Keratinocyte (primary cell): ENCODE results near the gene ZNF629. TPM values are rescaled to one million over a fixed set of nuclear protein-coding genes. Genes with fewer than 3 reads are reported as not detected.

Experiments
- DNase-seq: peaks from one replicate; pipeline ENCODE4 v3.0.0-alpha.2; 2011; ENCODE audit warnings: low read depth, missing footprints, low spot score
- FAIRE-seq: peaks from 2 replicates; lab custom pipeline; 2011; peaks lifted over from hg19 to GRCh38; lab: Jason Lieb, UNC
- H2AFZ ChIP-seq: 2 replicates; pipeline ENCODE4 v1.6.0; 2012; ENCODE audit warnings: low read length, control low read depth, inconsistent platforms; ENCODE audit not compliant: control insufficient read depth
- H3K27ac ChIP-seq: 2 replicates; pipeline ENCODE4 v1.5.1; 2011; ENCODE audit warnings: low read length; ENCODE audit not compliant: control insufficient read depth, insufficient read depth
- H3K27me3 ChIP-seq: 3 replicates; pipeline ENCODE4 v1.6.0; 2011; ENCODE audit warnings: low read length; ENCODE audit not compliant: control insufficient read depth, insufficient read depth; ENCODE audit errors: extremely low read depth
- H3K36me3 ChIP-seq, 2 experiments: 2 replicates in 1 of 2; 3 replicates in 1 of 2; pipeline ENCODE4 v1.5.1; 2011; ENCODE audit warnings: low read length in 2 of 2, mild to moderate bottlenecking in 1 of 2; ENCODE audit not compliant: control insufficient read depth in 2 of 2, insufficient read depth in 2 of 2; ENCODE audit errors: extremely low read depth in 1 of 2
- H3K4me1 ChIP-seq: 3 replicates; pipeline ENCODE4 v1.5.1; 2011; ENCODE audit warnings: low read length; ENCODE audit not compliant: control insufficient read depth, insufficient read depth; ENCODE audit errors: extremely low read depth
- H3K4me2 ChIP-seq: 3 replicates; pipeline ENCODE4 v1.6.0; 2011; ENCODE audit warnings: low read depth, low read length; ENCODE audit not compliant: control insufficient read depth, insufficient read depth; ENCODE audit errors: extremely low read depth
- H3K4me3 ChIP-seq, 3 experiments: fragments of 200-600 bp in 1 of 3; sonication (generic) in 1 of 3; 2 replicates in 2 of 3; 3 replicates in 1 of 3; pipeline ENCODE4 v1.5.1; 2011 to 2016; ENCODE audit warnings: low read length in 3 of 3, mild to moderate bottlenecking in 3 of 3, control low read depth in 2 of 3, inconsistent platforms in 1 of 3, low read depth in 1 of 3, mixed read lengths in 1 of 3, mixed run types in 1 of 3, moderate library complexity in 1 of 3; ENCODE audit not compliant: control insufficient read depth in 2 of 3, insufficient read depth in 2 of 3; ENCODE audit errors: extremely low read depth in 1 of 3
- H3K79me2 ChIP-seq: 2 replicates; pipeline ENCODE4 v1.6.0; 2012; ENCODE audit warnings: low read length; ENCODE audit not compliant: control insufficient read depth, insufficient read depth
- H3K9ac ChIP-seq: 3 replicates; pipeline ENCODE4 v1.6.0; 2011; ENCODE audit warnings: low read length; ENCODE audit not compliant: control insufficient read depth, insufficient read depth; ENCODE audit errors: extremely low read depth
- H3K9me1 ChIP-seq: 3 replicates; pipeline ENCODE4 v1.6.0; 2011; ENCODE audit warnings: low read length; ENCODE audit not compliant: control insufficient read depth, insufficient read depth; ENCODE audit errors: extremely low read depth
- H3K9me3 ChIP-seq: 2 replicates; pipeline ENCODE4 v1.5.1; 2012; ENCODE audit warnings: low read depth, low read length; ENCODE audit not compliant: control insufficient read depth
- H4K20me1 ChIP-seq: 3 replicates; pipeline ENCODE4 v1.6.0; 2011; ENCODE audit warnings: low read length; ENCODE audit not compliant: control insufficient read depth, insufficient read depth; ENCODE audit errors: extremely low read depth
- CTCF ChIP-seq, 3 experiments: IDR thresholded peaks in 1 of 3; conservative IDR thresholded peaks in 1 of 3; optimal IDR thresholded peaks in 1 of 3; 2 replicates in 2 of 3; 3 replicates in 1 of 3; pipeline versions ENCODE3 to v1.5.1; 2011; ENCODE audit warnings: low read length in 3 of 3, mild to moderate bottlenecking in 3 of 3, moderate library complexity in 2 of 3, control low read depth in 1 of 3, inconsistent platforms in 1 of 3; ENCODE audit not compliant: insufficient read depth in 2 of 3; ENCODE audit errors: extremely low read depth in 1 of 3
- EZH2 ChIP-seq: IDR thresholded peaks from one replicate; pipeline ENCODE4 v1.6.1; 2012; ENCODE audit warnings: inconsistent platforms, mild to moderate bottlenecking, low read length, moderate library complexity
- dilution Hi-C: fragments of 300-500 bp; cut with MboI; formaldehyde crosslinking; loops from one replicate; pipeline ENCODE4 v1.7.0; 2020; ENCODE audit warnings: low sequenced_read_pairs; ENCODE audit not compliant: extremely low pct_ligation_motif_present
- polyA plus RNA-seq, 5 experiments: library from polyadenylated mRNA; depleted of rRNA in 3 of 5; stranded (reverse) in 3 of 5; stranded (forward) in 1 of 5; unstranded in 1 of 5; fragments of >200 nt; gene quantifications; 1 replicate in 1 of 5; 2 replicates in 3 of 5; 3 replicates in 1 of 5; pipeline versions ENCODE4 v1.2.1 to v1.2.3, GENCODE V29; 2011 to 2012; ENCODE audit warnings: missing spikeins in 2 of 5, low read depth in 1 of 5, low replicate concordance in 1 of 5

Gene ZNF629
- polyA plus RNA-seq, 1 donor (not counting 4 experiments of a cell fraction or from before 2014, with no cell fraction given): 3.6 TPM

- no peaks in the 10 kb centered on the region for H3K27me3 ChIP-seq
- H3K27ac ChIP-seq: no peak overlapping the region
- no peaks in the 10 kb centered on the region for H3K9me3 ChIP-seq
- DNase-seq: no peak
- H3K79me2 ChIP-seq: no peaks in the 10 kb centered on the region
- H4K20me1 ChIP-seq: no peaks in the 10 kb centered on the region
- TF ChIP-seq CTCF (optimal IDR thresholded peaks at IDR 0.05 in 1 of 3, IDR thresholded peaks at IDR 0.05 in 1 of 3, conservative IDR thresholded peaks at IDR 0.05 in 1 of 3; ENCODE audit: extremely low read depth in 1 of 3, insufficient read depth in 2 of 3, low read length in 3 of 3) (no peak), EZH2 (no peak)
- H3K4me3 ChIP-seq: no peak overlapping the region
- dilution Hi-C loops: no loop called here
- H3K4me2 ChIP-seq: no peak overlapping the region
- H3K9me1 ChIP-seq: no peaks in the 10 kb centered on the region
- H2AFZ ChIP-seq: no peak overlapping the region
- no peak overlapping the region for H3K9ac ChIP-seq
- no peaks in the 10 kb centered on the region for H3K4me1 ChIP-seq
- no peak for FAIRE-seq
- no peaks in the 10 kb centered on the region for H3K36me3 ChIP-seq
These were observed 43.0 kb upstream of the ZNF629 start for GRCh38 chr16:30830072-30830417.

DNA sequence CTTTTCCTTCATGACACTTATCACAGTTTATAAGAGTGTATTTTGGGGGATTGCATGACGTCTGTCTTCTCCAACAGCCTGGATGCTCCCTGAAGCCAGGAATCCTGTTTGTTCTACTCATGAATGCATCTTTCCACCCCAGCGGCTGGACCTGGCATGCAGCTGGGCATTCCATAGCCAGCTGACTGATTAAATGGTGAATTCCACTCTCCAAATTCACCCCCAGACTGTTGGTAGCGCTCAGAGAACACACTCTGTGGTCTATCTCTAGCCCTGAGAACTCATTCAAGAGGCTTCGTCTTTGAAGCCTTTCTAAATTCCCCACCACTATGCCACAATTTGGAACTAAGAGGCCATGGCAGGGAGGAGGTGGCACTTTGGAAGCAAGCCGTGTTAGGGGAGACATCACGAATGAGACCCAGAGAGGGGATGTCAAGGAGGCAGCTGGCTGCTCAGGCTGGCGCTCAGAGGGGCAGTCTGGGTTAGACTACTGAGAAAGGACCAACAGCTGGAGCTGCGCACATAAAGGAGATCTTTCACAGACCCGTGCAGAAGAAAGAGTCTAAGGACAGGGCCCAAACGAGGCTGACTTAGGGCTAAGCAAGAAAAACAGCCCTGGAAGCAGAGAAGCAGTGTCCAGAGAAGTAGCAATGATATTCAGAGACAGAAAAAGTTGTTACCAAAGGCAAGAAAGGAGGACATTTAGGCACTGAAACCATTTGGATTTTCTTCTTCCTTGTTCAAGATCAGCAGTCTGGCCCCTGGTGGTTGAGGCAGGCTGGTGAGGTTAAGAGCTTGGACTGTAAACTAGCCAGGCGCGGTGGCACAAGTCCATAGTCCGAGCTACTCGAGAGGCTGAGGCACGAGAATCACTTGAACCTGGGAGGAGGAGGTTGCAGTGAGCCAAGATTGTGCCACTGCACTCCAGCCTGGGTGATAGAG is 42.4 kb upstream of the ZNF629 start:
- dilution Hi-C loops: no loop called here
- H3K4me1 ChIP-seq: peaks cover under 1% of the 10 kb centered on the region
- H3K9me3 ChIP-seq: no peaks in the 10 kb centered on the region
- H3K27me3 ChIP-seq: no peaks in the 10 kb centered on the region
- no peak overlapping the region for H2AFZ ChIP-seq
- no peaks in the 10 kb centered on the region for H4K20me1 ChIP-seq
- H3K4me2 ChIP-seq: no peak overlapping the region
- H3K27ac ChIP-seq: no peak overlapping the region
- FAIRE-seq (no peak), DNase-seq (no peak)
- no peak overlapping the region for H3K4me3 ChIP-seq
- H3K79me2 ChIP-seq: no peaks in the 10 kb centered on the region
- no peak overlapping the region for H3K9ac ChIP-seq
- TF ChIP-seq CTCF (optimal IDR thresholded peaks at IDR 0.05 in 1 of 3, IDR thresholded peaks at IDR 0.05 in 1 of 3, conservative IDR thresholded peaks at IDR 0.05 in 1 of 3; ENCODE audit: extremely low read depth in 1 of 3, insufficient read depth in 2 of 3, low read length in 3 of 3) (no peak), EZH2 (no peak)
- no peaks in the 10 kb centered on the region for H3K9me1 ChIP-seq
- no peaks in the 10 kb centered on the region for H3K36me3 ChIP-seq
